Measurements from ENCODE around the gene MYH4. TPM values are rescaled to one million over a fixed set of nuclear protein-coding genes. Genes with fewer than 3 reads are reported as not detected.

Gene MYH4
- total RNA-seq, 1 experiment from 2014 or later = not detected

GRCh38 chr17:10492004-10492403 is 22.6 kb upstream of the MYH4 start (continued):
- no peak for TF ChIP-seq ZSCAN18 (CRISPR knock-in tag; IDR thresholded peaks at IDR 0.05)

- TF ChIP-seq ARID4B (CRISPR knock-in tag; IDR thresholded peaks at IDR 0.05; ENCODE audit: borderline replicate concordance) = no peak
- no peak for TF ChIP-seq ZNF138 (CRISPR knock-in tag; conservative IDR thresholded peaks at IDR 0.05)
- TF ChIP-seq ZNF671 (CRISPR knock-in tag; IDR thresholded peaks at IDR 0.05) = no peak
- TF ChIP-seq AR (CRISPR knock-in tag; IDR thresholded peaks at IDR 0.05) = no peak
- TF ChIP-seq FOXP1 (CRISPR knock-in tag; IDR thresholded peaks at IDR 0.05; ENCODE audit: borderline replicate concordance) = no peak
- no peak for TF ChIP-seq OVOL2 (CRISPR knock-in tag; IDR thresholded peaks at IDR 0.05; ENCODE audit: borderline replicate concordance)
- TF ChIP-seq ZNF317 (CRISPR knock-in tag; IDR thresholded peaks at IDR 0.05; ENCODE audit: borderline replicate concordance, low read depth) = no peak
- TF ChIP-seq TP53 (CRISPR knock-in tag; IDR thresholded peaks at IDR 0.05) = no peak
- TF ChIP-seq E2F4 (CRISPR knock-in tag; IDR thresholded peaks at IDR 0.05; ENCODE audit: borderline replicate concordance, low read depth) = no peak
- TF ChIP-seq MLX (CRISPR knock-in tag; IDR thresholded peaks at IDR 0.05) = no peak
- no peak for TF ChIP-seq ELF4 (CRISPR knock-in tag; IDR thresholded peaks at IDR 0.05; ENCODE audit: low read depth)
- no peak for TF ChIP-seq JUN (CRISPR knock-in tag; IDR thresholded peaks at IDR 0.05)
- Mint-ChIP-seq H3K4me3 (no peak overlapping the region), H3K9me3 (peaks cover 60% of the 10 kb centered on the region), H3K27me3 (ENCODE audit: low read depth) (no peaks in the 10 kb centered on the region; the same call in 1 of the 2 replicates), H3K36me3 (peaks cover 43% of the 10 kb centered on the region), H3K4me1 (no peaks in the 10 kb centered on the region), H3K27ac (no peak overlapping the region)
- no peak for ATAC-seq
- no peak for DNase-seq (ENCODE audit: low spot score)
- POLR2A ChIA-PET = no interaction called here
- CTCF ChIA-PET = no interaction called here
These were observed 12.9 kb upstream of the MYH4 start for GRCh38 chr17:10482252-10482651.

- Mint-ChIP-seq H3K4me1 (no peaks in the 10 kb centered on the region), H3K36me3 (peaks cover 8% of the 10 kb centered on the region), H3K27ac (no peak overlapping the region), H3K27me3 (ENCODE audit: low read depth) (no peaks in the 10 kb centered on the region; the same call in 1 of the 2 replicates), H3K9me3 (peaks cover 16% of the 10 kb centered on the region), H3K4me3 (no peak overlapping the region)
- TF ChIP-seq MLX (CRISPR knock-in tag; IDR thresholded peaks at IDR 0.05) (no peak), ETV6 (CRISPR knock-in tag; IDR thresholded peaks at IDR 0.05) (no peak), KAT7 (CRISPR knock-in tag; IDR thresholded peaks at IDR 0.05; ENCODE audit: borderline replicate concordance) (no peak), ESRRA (CRISPR knock-in tag; IDR thresholded peaks at IDR 0.05; ENCODE audit: borderline replicate concordance) (no peak)
- no peak for DNase-seq (ENCODE audit: low spot score)
- ATAC-seq = no peak
- CTCF ChIA-PET = no interaction called here
- POLR2A ChIA-PET = no interaction called here
These were observed 8.3 kb upstream of the MYH4 start for GRCh38 chr17:10477701-10478100.

Data from WTC11 (cell line).